WI38 (cell line): ENCODE results near the gene GPX3.

Experiments
- H3K4me3 ChIP-seq: 2 replicates; pipeline ENCODE4 v1.5.1; 2011; ENCODE audit warnings: low read depth, mild to moderate bottlenecking, control low read depth, low read length
- CTCF ChIP-seq: IDR thresholded peaks from 2 replicates; pipeline ENCODE4 v1.5.1; 2012; ENCODE audit warnings: low read depth, mild to moderate bottlenecking, control low read depth, low read length

GPX3 gene

GRCh38 chr5:151056379-151057325 lies 36.3 kb downstream of the GPX3 start:
- TF ChIP-seq CTCF: no peak
- no peak overlapping the region for H3K4me3 ChIP-seq

DNA sequence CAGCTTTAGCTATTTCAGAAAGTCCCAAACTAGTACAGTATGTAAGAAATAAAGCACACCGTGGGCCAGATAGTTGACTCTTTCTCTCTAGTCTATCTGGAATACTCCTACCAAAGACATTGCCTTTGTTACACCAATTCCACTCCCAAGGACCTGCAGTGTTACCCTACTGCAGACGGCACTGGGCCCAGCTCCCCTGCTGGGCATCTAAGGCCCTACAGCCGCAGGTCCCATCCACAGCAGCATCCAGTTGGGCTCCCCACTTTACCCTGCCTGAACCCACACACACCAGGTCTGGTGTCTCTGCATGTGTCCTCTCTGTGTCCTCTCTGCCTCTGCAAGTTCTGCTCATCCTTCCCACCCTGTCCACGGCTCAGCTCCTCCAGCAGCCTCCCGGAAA lies 37.9 kb downstream of the GPX3 start:
- 0 out of 2 replicates have a peak, but pooled peaks have one; percentile 14 for TF ChIP-seq CTCF
- no peak overlapping the region for H3K4me3 ChIP-seq

GRCh38 chr5:151058891-151059489 lies 38.6 kb downstream of the GPX3 start:
- no peak overlapping the region for H3K4me3 ChIP-seq
- TF ChIP-seq CTCF: no peak

DNA sequence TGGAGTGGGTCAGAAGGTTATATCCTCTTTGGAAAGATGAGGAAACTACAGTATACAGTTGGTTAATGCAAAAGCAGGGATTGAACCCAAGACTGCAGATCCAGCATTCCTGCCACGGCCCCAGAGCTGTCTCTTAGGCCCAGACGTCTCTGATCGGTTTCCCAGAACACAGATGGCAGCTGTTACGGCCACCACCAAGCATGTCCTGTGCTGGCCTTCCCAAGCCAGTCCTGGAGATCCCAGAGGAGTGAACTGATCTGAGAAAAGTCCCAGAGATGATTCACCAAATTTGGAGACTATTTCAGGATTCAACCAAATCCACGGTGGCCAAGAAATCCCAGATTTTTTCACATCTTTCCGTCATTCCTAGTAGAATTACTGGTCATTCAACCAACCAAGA lies 40.4 kb downstream of the GPX3 start:
- TF ChIP-seq CTCF: no peak
- H3K4me3 ChIP-seq: no peak overlapping the region

- TF ChIP-seq CTCF: no peak
- no peak overlapping the region for H3K4me3 ChIP-seq
Measured at GRCh38 chr5:151062405-151063141, 42.2 kb downstream of the GPX3 start.

- TF ChIP-seq CTCF: no peak
- H3K4me3 ChIP-seq: no peak overlapping the region
Measured at GRCh38 chr5:151063142-151063989, 43.0 kb downstream of the GPX3 start.
